IMR-90 (cell line): Measurements from ENCODE around the gene UGDH. TPM values are rescaled to one million over a fixed set of nuclear protein-coding genes. Genes with fewer than 3 reads are reported as not detected.

ENCODE experiments used
- ATAC-seq: fragments of 200-7000 bp; cut with Tn5 transposase; 2 replicates; pipeline ENCODE4 v1.9.1; 2020; ENCODE audit warnings: low read depth, mild to moderate bottlenecking, moderate library complexity
- BruUV-seq: library from RNA; stranded (reverse); fragments of 400-500 nt; replicated peaks from 2 replicates; lab custom pipeline; 2021; lab: Mats Ljungman, UMichigan
- CTCF ChIA-PET: fragments of 300-600 bp; formaldehyde crosslinking; extraction: SDS; loops from one replicate; lab custom pipeline; 2021; ENCODE audit warnings: antibody characterized with exemption; lab: Yijun Ruan, JAX
- POLR2A ChIA-PET: fragments of 300-600 bp; sonication (Branson Sonifier 250); formaldehyde crosslinking; loops from one replicate; lab custom pipeline; 2022; ENCODE audit warnings: antibody characterized with exemption; ENCODE audit not compliant: unreplicated experiment; lab: Charles Lee
- DNase-seq: peaks from one replicate; pipeline ENCODE4 v3.0.0; 2013
- H2AFZ ChIP-seq: replicated peaks from 2 replicates; pipeline ENCODE3; 2013; ENCODE audit warnings: low read length, mild to moderate bottlenecking; ENCODE audit not compliant: poor library complexity
- H2AK5ac ChIP-seq: 2 replicates; pipeline ENCODE4 v1.6.1; 2013; ENCODE audit warnings: low read depth, low read length, inconsistent platforms
- H2AK9ac ChIP-seq: replicated peaks from 2 replicates; pipeline ENCODE3; 2013; ENCODE audit warnings: mild to moderate bottlenecking, low read depth, low read length, moderate library complexity; ENCODE audit not compliant: poor library complexity
- H2BK120ac ChIP-seq: 2 replicates; pipeline ENCODE4 v1.6.1; 2013; ENCODE audit warnings: low read depth, low read length, inconsistent platforms
- H2BK15ac ChIP-seq: 3 replicates; pipeline ENCODE4 v1.6.1; 2013; ENCODE audit warnings: low read depth, low read length, inconsistent platforms
- H2BK20ac ChIP-seq: 2 replicates; pipeline ENCODE4 v1.6.1; 2013; ENCODE audit warnings: low read depth, mild to moderate bottlenecking, inconsistent platforms, low read length, moderate library complexity
- H2BK5ac ChIP-seq: 2 replicates; pipeline ENCODE4 v1.6.1; 2013; ENCODE audit warnings: mild to moderate bottlenecking, low read depth, low read length, inconsistent platforms; ENCODE audit not compliant: poor library complexity, severe bottlenecking
- H3K14ac ChIP-seq: replicated peaks from 2 replicates; pipeline ENCODE4 v1.6.1; 2013; ENCODE audit warnings: low read depth, low read length, inconsistent platforms
- H3K18ac ChIP-seq: 2 replicates; pipeline ENCODE4 v1.6.1; 2013; ENCODE audit warnings: low read depth, low read length, control low read depth
- H3K23ac ChIP-seq: 2 replicates; pipeline ENCODE4 v1.6.1; 2013; ENCODE audit warnings: low read depth, low read length, inconsistent platforms
- H3K27ac ChIP-seq: 2 replicates; pipeline ENCODE4 v1.5.1; 2013; ENCODE audit warnings: mild to moderate bottlenecking, control low read depth, low read length; ENCODE audit not compliant: insufficient read depth
- H3K27me3 ChIP-seq: 2 replicates; pipeline ENCODE4 v1.6.1; 2013; ENCODE audit warnings: low read length; ENCODE audit not compliant: control insufficient read depth, insufficient read depth
- H3K36me3 ChIP-seq: 2 replicates; pipeline ENCODE4 v1.6.1; 2013; ENCODE audit warnings: low read length, mixed read lengths; ENCODE audit not compliant: control insufficient read depth, insufficient read depth
- H3K4ac ChIP-seq: 2 replicates; pipeline ENCODE4 v1.6.1; 2013; ENCODE audit warnings: low read depth, low read length, inconsistent platforms
- H3K4me1 ChIP-seq: 2 replicates; pipeline ENCODE4 v1.6.1; 2013; ENCODE audit warnings: low read length, mixed read lengths; ENCODE audit not compliant: control insufficient read depth, insufficient read depth
- H3K4me2 ChIP-seq: 2 replicates; pipeline ENCODE4 v1.6.1; 2013; ENCODE audit warnings: low read depth, mild to moderate bottlenecking, control low read depth, low read length, moderate library complexity
- H3K4me3 ChIP-seq: 2 replicates; pipeline ENCODE4 v1.5.1; 2013; ENCODE audit warnings: low read depth, mild to moderate bottlenecking, control low read depth, low read length, moderate library complexity; ENCODE audit not compliant: insufficient read depth
- H3K56ac ChIP-seq: 2 replicates; pipeline ENCODE4 v1.6.1; 2013; ENCODE audit warnings: low read length, inconsistent platforms; ENCODE audit not compliant: insufficient read depth; ENCODE audit errors: extremely low read depth
- H3K79me1 ChIP-seq, 2 experiments: 2 replicates each; pipeline ENCODE4 v1.6.1; 2013; ENCODE audit warnings: low read length in 2 of 2, inconsistent platforms in 1 of 2, low read depth in 1 of 2
- H3K9ac ChIP-seq: 2 replicates; pipeline ENCODE4 v1.6.1; 2013; ENCODE audit warnings: low read depth, low read length, control low read depth
- H3K9me1 ChIP-seq: 2 replicates; pipeline ENCODE4 v1.6.1; 2013; ENCODE audit warnings: low read length, inconsistent platforms; ENCODE audit not compliant: insufficient read depth
- H3K9me3 ChIP-seq: 2 replicates; pipeline ENCODE4 v1.6.1; 2013; ENCODE audit warnings: low read length; ENCODE audit not compliant: control insufficient read depth, insufficient read depth
- H4K20me1 ChIP-seq: 2 replicates; pipeline ENCODE4 v1.6.1; 2013; ENCODE audit warnings: low read length, inconsistent platforms; ENCODE audit not compliant: insufficient read depth
- H4K5ac ChIP-seq: 2 replicates; pipeline ENCODE4 v1.6.1; 2013; ENCODE audit warnings: mild to moderate bottlenecking, low read depth, low read length, control low read depth
- H4K8ac ChIP-seq, 2 experiments: 2 replicates each; pipeline ENCODE4 v1.6.1; 2013; ENCODE audit warnings: low read depth in 2 of 2, low read length in 2 of 2, control low read depth in 1 of 2, inconsistent platforms in 1 of 2
- H4K91ac ChIP-seq: 2 replicates; pipeline ENCODE4 v1.6.1; 2013; ENCODE audit warnings: low read depth, low read length, inconsistent platforms; ENCODE audit not compliant: insufficient read depth
- CEBPB ChIP-seq: IDR thresholded peaks from 2 replicates; pipeline ENCODE4 v1.6.1; 2012; ENCODE audit warnings: low read depth, low read length, improper control_type of control experiment
- WGBS, 2 experiments: methylation state at CpG; one replicate each; pipeline versions ENCODE4 v1.1.5 to v1.1.7; 2013; ENCODE audit warnings: missing lambda C conversion rate in 2 of 2; ENCODE audit not compliant: insufficient read length in 1 of 2; ENCODE audit errors: extremely low coverage in 2 of 2; 5-methylcytosine and 5-hydroxymethylcytosine counted together
- dilution Hi-C: fragments of 300-500 bp; cut with HindIII; formaldehyde crosslinking; loops from one replicate; pipeline ENCODE4 v1.14.3; 2018; ENCODE audit warnings: low sequenced_read_pairs; ENCODE audit not compliant: unreplicated experiment
- in situ Hi-C: fragments of 300-500 bp; cut with MboI; formaldehyde crosslinking; loops from 3 replicates; pipeline ENCODE4 v1.14.3; 2019; ENCODE audit warnings: low sequenced_read_pairs, inconsistent platforms, mixed read lengths
- intact Hi-C: fragments of 100-400 bp; cut with micrococcal nuclease; formaldehyde crosslinking; loops from 2 replicates; pipeline ENCODE4 v1.10.0; 2022
- polyA plus RNA-seq, 3 experiments: library from polyadenylated mRNA; depleted of rRNA; stranded (reverse); fragments of >200 nt; gene quantifications; 2 replicates each; pipeline ENCODE4 v1.2.3, GENCODE V29; 2012; ENCODE audit warnings: low replicate concordance in 1 of 3
- total RNA-seq: library from RNA; depleted of rRNA; stranded (reverse); fragments of >200 nt; gene quantifications from 2 replicates; pipeline ENCODE4 v1.2.3, GENCODE V29; 2012
- TF ChIP-seq, protein P1 (sequence below): fragments of 150-350 bp; IDR thresholded peaks from 2 replicates; pipeline ENCODE4 v1.6.1; 2017; ENCODE audit warnings: mild to moderate bottlenecking, antibody characterized with exemption, low read length, low read depth

Gene UGDH
- total and polyA plus RNA-seq, 2 of the 4 experiments (the other 2 are of a cell fraction) = 69.2 to 257 TPM

DNA sequence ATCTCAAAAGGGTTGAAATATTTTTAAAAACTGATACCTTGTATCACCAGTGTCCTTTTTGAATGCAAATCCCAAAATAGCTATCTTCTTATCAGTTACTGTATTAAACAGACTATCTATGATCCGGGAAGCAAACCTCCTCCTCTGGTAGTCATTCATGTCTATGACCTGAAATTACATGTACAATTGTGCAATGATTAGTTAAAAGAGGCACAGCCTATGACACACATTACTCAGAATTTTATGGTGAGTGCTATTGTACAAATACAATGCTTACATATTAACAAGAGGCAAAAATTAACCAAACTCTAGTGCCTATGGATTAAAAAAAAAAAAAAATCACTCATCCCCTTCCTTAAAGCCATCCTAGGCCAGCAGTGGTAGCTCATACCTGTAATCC, 21.7 kb downstream of the UGDH start:
- Histone ChIP-seq H3K56ac (no peak overlapping the region), H3K9me1 (no peaks in the 10 kb centered on the region), H4K20me1 (peaks cover 3% of the 10 kb centered on the region; the same call in 1 of the 2 replicates), H2BK20ac (no peak overlapping the region), H3K4me3 (no peak overlapping the region), H3K79me1 (peaks cover 19 to 42% of the 10 kb centered on the region in 2 experiments), H3K23ac (no peak overlapping the region), H3K4ac (no peak overlapping the region), H3K4me2 (no peak overlapping the region), H4K91ac (no peak overlapping the region), H2AFZ (no peak overlapping the region), H2BK15ac (no peak overlapping the region), H3K18ac (no peak overlapping the region), H3K14ac (no peak overlapping the region), H3K27me3 (no peaks in the 10 kb centered on the region), H3K4me1 (peaks cover 2% of the 10 kb centered on the region), H4K8ac (no peak overlapping the region), H3K9ac (no peak overlapping the region), H2AK9ac (no peak overlapping the region), H2BK5ac (no peak overlapping the region), H4K5ac (no peak overlapping the region), H3K27ac (no peak overlapping the region), H3K36me3 (peaks cover 50% of the 10 kb centered on the region), H2BK120ac (no peak overlapping the region), H3K9me3 (no peaks in the 10 kb centered on the region), H2AK5ac (no peak overlapping the region)
- ATAC-seq (no peak), DNase-seq (peak; percentile 15)
- intact Hi-C loops (no loop called here), in situ Hi-C loops (no loop called here), dilution Hi-C loops (no loop called here)
- CTCF ChIA-PET = interaction anchor here (0.6 to 1.0 kb wide), 2 partner anchors 20 to 36 kb away, joined by 3 read pairs; no protein-coding TSS in a partner anchor
- BruUV-seq = no TSS peak
- peak; percentile 87 for TF ChIP-seq CEBPB
- TF ChIP-seq, protein P1, sequence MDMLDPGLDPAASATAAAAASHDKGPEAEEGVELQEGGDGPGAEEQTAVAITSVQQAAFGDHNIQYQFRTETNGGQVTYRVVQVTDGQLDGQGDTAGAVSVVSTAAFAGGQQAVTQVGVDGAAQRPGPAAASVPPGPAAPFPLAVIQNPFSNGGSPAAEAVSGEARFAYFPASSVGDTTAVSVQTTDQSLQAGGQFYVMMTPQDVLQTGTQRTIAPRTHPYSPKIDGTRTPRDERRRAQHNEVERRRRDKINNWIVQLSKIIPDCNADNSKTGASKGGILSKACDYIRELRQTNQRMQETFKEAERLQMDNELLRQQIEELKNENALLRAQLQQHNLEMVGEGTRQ = no peak
- WGBS, 2 experiments = no CpG with 5 or more reads among the region's 1 CpG
- POLR2A ChIA-PET = no interaction called here
